T1000 (cell line): ENCODE results near the gene SLC25A10.

ENCODE experiments used
- DNase-seq: peaks from one replicate; lab custom pipeline; 2025; ENCODE audit warnings: mixed read lengths; lab: John Stamatoyannopoulos, UW

Gene SLC25A10

GRCh38 chr17:81711814-81712467, at the start of gene SLC25A10:
SLC25A10 (plus strand) TSS chr17:81712284; CDS start chr17:81712427, 143 bp downstream.
- peak; percentile 75 for DNase-seq

GRCh38 chr17:81664051-81664470, 48.0 kb upstream of the SLC25A10 start:
- DNase-seq = no peak

- DNase-seq = no peak
Measured at GRCh38 chr17:81665205-81666091, 46.6 kb upstream of the SLC25A10 start.

- no peak for DNase-seq
Measured at GRCh38 chr17:81666092-81666341, 46.1 kb upstream of the SLC25A10 start.

GRCh38 chr17:81666342-81667191, 45.5 kb upstream of the SLC25A10 start, which contains the start of the genes CCDC137 and OXLD1:
CCDC137 (plus strand) TSS chr17:81666737; CDS start chr17:81666767, 30 bp downstream.
OXLD1 (minus strand) TSS chr17:81666605; CDS start chr17:81666577, 28 bp downstream.
- DNase-seq = peak; percentile 93

- DNase-seq = no peak
Measured at GRCh38 chr17:81667754-81668153, 44.3 kb upstream of the SLC25A10 start.

GRCh38 chr17:81672504-81672903, 39.6 kb upstream of the SLC25A10 start:
- DNase-seq = no peak

GRCh38 chr17:81672954-81673353, 39.1 kb upstream of the SLC25A10 start:
- no peak for DNase-seq

GRCh38 chr17:81673561-81674258, 38.4 kb upstream of the SLC25A10 start:
- DNase-seq = no peak

- peak; percentile 34 for DNase-seq
Measured at GRCh38 chr17:81675515-81676221, 36.4 kb upstream of the SLC25A10 start.

GRCh38 chr17:81676906-81677305, 35.2 kb upstream of the SLC25A10 start:
- DNase-seq = no peak

GRCh38 chr17:81680150-81680549, 31.9 kb upstream of the SLC25A10 start:
- no peak for DNase-seq

GRCh38 chr17:81681672-81682071, 30.4 kb upstream of the SLC25A10 start:
- DNase-seq = no peak

- DNase-seq = no peak
Measured at GRCh38 chr17:81682565-81683207, 29.4 kb upstream of the SLC25A10 start.

GRCh38 chr17:81683208-81683583, 28.9 kb upstream of the SLC25A10 start:
- no peak for DNase-seq

- peak; percentile 99 for DNase-seq
Measured at GRCh38 chr17:81683584-81684441, 28.3 kb upstream of the SLC25A10 start, which contains the start of the genes ARL16 and HGS. ARL16 (minus strand) TSS chr17:81683797; CDS start chr17:81683753, 44 bp downstream. HGS (plus strand) TSS chr17:81684011; CDS start chr17:81684067, 56 bp downstream.

- no peak for DNase-seq
Measured at GRCh38 chr17:81684442-81684911, 27.6 kb upstream of the SLC25A10 start.

- peak; percentile 40 for DNase-seq
Measured at GRCh38 chr17:81685108-81685507, 27.0 kb upstream of the SLC25A10 start.

- no peak for DNase-seq
Measured at GRCh38 chr17:81686614-81687013, 25.5 kb upstream of the SLC25A10 start.
